ENCODE measurements around the gene CR1. TPM values are rescaled to one million over a fixed set of nuclear protein-coding genes. Genes with fewer than 3 reads are reported as not detected.

CR1 gene
- total and polyA plus RNA-seq, 8 donors = 0.44 to 8.0 (median 1.4) TPM

Other genes starting within 250 kb of the CR1 start
- 100 to 1,000 TPM in 1 of 5 donors, 10 to 100 TPM in 3, 1 to 10 TPM in 1; 8.1 to 168 (median 53.6) TPM for gene CD55, start 174.5 kb upstream of the CR1 start, total RNA-seq
- 10 to 100 TPM; 10.5 to 18.6 (median 17.7) TPM for gene CD55, start 174.5 kb upstream of the CR1 start, polyA plus RNA-seq
- gene CR2, start 41.8 kb upstream of the CR1 start, total RNA-seq = under 1 TPM in 2 of 5 donors, not detected in 3; 0.29 to 0.92 TPM
- gene CR2, start 41.8 kb upstream of the CR1 start, polyA plus RNA-seq = 1 to 10 TPM in 1 of 3 donors, under 1 TPM in 1, not detected in 1; 0.76 to 4.2 TPM
- 1 to 10 TPM in 1 of 5 donors, not detected in 4; 1.7 TPM for gene CR1L, start 149.0 kb downstream of the CR1 start, total RNA-seq
- gene CR1L, start 149.0 kb downstream of the CR1 start, polyA plus RNA-seq = not detected